GM18858 (cell line): ENCODE measurements around the gene MTIF3.
"Not testable (repeated sequence)": the region's sequence is repeated elsewhere in the genome, so short reads cannot be mapped to it uniquely, and the experiment has no call there.

ENCODE experiments used
- ATAC-seq: cut with Tn5 transposase; IDR thresholded peaks from one replicate; pipeline ENCODE4 v1.9.1; 2021; ENCODE audit not compliant: unreplicated experiment

The MTIF3 gene

DNA sequence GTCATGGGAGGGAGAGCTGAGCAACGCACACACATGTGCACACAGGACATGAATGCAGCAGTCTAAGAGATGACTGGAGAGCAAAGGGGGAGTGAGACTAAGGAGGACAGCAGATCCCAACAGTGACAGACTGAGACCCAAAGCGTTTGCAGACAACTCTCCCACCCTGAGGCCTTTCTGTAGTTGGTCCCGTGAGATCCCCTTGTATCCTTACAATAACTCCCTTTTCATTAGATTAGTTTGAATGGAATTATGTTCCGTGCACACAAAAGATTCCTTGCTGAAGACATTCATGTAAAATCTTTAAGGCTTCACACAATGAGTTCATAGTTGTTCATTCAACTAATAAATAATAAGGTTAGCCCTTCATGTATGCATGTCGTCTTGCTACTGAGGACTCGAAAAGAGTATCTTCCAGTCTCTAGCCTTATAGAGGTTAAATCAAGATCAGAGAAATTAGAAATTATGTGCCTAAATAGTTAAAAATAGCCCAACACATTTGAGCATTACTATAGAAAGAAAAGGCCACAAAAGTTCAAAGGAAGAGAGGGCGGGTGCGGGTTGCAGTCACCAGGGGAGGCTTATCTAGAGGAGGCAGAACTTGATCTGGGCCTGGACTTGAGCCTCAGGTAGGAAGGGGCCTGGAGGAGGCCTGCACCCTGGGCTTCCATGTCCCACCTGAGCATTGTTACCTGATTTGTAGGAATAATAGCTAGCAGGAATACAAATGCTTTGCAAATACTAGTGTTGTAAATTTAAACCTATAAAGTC lies 29.1 kb downstream of the MTIF3 start:
- no peak for ATAC-seq

GRCh38 chr13:27419328-27419727 lies 31.0 kb downstream of the MTIF3 start:
- ATAC-seq = no peak

GRCh38 chr13:27415116-27415515 lies 35.2 kb downstream of the MTIF3 start:
- ATAC-seq = no peak

DNA sequence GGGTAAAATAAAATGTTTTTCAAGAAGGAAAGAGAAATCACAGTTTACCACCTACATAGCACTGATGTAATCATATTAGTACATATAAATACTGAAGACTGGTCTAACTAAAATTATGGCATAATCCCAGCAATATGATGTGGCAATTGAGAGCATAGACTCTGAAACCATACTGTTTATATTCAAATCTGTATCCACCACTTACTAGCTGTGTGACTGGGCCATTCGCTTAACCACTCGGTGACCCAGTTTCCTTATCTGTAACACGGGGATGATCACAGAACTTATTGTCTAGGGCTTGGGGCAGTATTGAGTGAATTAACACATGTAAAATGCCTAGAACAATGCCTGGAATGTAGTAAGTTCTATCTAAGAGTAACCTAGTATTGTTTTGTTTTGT lies 39.0 kb downstream of the MTIF3 start:
- ATAC-seq = no peak

DNA sequence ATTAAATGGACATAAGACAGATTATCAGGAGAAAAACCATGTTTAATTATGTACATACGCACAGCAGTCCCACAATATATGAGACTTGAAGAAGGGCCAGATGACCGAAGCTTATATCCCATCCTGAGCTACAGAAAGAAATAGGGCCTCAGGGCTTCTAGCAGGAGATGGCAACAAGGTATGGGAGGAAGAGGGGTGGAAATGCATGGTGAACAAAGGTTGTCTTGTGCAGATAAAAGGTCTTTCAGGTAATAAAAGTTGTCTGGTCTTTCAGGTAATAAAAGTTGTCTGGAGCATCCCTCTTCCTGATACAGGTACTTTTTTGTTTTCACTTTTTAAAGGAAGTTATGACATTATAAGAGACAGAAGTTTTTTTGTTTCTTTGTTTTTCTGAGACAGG lies 41.4 kb downstream of the MTIF3 start:
- no peak for ATAC-seq

- no peak for ATAC-seq
Observed at GRCh38 chr13:27408074-27408473, 42.3 kb downstream of the MTIF3 start.

DNA sequence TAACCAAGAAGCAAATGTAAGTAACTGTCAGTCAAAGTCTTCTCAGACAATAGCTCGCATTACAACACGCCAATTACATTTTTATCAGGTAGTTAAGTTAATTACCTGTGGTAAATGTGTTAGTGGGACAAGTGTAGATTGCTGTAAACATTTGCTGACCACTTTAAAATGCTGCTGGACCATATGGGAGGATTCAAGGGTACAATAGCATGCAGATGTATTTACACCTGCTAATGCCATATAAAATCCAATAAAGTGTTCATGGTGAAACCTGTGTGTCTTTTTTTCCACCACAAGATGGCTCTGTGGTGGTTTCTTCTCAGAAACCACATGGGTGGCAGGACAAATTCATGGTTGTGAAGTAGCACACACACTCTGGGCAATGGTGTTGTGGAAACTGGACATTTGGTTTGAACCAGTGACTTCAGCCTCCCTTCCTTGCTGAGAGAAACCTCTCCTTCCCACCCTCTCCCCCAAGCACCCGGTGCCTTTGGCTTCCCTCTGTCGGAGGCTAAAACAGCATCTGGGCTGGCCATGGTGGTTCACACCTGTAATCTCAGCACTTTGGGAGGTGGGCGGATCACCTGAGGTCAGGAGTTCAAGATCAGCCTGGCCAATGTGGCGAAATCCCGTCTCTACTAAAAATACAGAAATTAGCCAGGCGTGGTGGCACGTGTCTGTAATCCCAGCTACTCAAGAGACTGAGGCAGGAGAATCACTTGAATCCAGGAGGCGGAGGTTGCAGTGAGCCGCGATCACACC lies 44.0 kb downstream of the MTIF3 start:
- no peak for ATAC-seq

DNA sequence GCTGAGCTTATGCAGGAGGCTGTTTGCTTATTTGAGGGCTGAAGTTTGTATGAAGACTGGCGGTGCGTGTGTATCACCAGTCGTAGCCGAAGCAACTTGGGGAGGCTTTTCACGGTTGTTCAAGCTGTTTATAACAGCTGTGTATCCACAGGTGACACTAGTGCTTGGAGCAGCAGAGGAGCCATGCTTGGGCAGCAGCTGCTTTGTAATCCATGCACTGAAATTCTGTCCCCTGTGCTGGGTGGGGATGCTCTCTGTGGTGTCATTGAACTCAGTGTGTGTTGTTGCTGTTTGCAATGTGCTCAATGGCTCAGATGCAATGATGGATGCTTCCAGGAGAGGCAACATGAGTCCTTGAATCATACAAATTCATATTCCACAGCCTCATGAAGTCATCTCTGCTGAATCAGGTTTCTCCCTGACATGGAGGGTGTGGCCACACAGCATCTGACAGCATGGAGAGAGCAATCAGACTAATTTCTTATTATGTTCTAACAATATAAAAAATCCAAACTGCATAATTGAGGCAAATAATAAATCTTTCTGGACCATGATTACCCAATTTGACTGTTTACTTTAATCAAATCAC lies 44.7 kb downstream of the MTIF3 start:
- no peak for ATAC-seq

GRCh38 chr13:27404680-27405079 lies 45.7 kb downstream of the MTIF3 start:
- ATAC-seq = no peak

DNA sequence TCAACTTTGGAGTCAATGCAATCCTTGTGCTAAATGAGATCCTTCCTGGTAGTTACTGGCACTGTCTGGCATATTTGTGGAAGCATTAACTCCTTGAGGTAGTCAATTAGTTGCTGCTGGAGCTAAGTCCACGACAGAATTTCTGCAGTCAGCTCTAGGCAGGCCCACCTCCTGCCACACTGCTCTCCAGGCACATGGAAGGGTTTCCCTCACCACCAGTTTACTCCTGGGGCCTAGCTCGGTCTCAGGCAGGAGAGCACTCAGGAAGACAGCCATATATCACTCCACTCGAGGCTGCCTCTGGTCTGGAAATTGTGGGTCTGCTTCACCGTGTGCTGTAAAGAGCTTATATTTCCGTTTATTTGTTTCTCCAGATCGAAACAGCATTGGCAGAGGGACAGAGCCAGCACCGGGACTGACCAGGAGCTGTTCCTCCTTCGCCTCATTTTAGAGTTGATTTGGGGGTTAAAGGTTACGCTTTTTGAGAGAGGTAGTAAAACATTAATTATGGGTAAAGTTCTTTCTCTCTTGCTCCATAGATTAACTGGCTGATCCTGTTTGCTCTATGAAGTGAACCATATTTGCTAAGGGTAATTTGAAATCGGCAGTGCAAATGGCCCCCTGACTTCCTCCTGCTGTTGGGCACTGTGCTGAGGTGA lies 46.5 kb downstream of the MTIF3 start:
- ATAC-seq = no peak

- ATAC-seq = no peak
Observed at GRCh38 chr13:27403203-27403678, 47.1 kb downstream of the MTIF3 start.

GRCh38 chr13:27401210-27401609 lies 49.2 kb downstream of the MTIF3 start:
- ATAC-seq = no peak

DNA sequence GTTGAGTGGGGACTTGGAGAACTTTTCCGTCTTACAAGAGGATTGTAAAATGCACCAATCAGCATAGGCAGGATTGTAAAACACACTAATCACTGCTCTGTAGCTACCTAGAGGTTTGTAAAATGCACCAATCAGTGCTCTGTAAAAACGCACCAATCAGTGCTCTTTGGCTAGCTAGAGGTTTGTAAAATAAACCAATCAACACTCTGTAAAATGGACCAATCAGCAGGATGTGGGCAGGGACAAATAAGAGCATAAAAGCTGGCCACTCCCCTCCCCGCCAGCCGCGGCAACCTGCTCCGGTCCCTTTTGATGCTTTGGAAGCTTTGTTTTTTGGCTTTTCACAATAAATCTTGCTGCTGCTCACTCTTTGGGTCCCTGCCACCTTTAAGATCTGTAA lies 50.0 kb downstream of the MTIF3 start:
- ATAC-seq = not testable (repeated sequence)

GRCh38 chr13:27398360-27398759 lies 52.0 kb downstream of the MTIF3 start:
- ATAC-seq = no peak

DNA sequence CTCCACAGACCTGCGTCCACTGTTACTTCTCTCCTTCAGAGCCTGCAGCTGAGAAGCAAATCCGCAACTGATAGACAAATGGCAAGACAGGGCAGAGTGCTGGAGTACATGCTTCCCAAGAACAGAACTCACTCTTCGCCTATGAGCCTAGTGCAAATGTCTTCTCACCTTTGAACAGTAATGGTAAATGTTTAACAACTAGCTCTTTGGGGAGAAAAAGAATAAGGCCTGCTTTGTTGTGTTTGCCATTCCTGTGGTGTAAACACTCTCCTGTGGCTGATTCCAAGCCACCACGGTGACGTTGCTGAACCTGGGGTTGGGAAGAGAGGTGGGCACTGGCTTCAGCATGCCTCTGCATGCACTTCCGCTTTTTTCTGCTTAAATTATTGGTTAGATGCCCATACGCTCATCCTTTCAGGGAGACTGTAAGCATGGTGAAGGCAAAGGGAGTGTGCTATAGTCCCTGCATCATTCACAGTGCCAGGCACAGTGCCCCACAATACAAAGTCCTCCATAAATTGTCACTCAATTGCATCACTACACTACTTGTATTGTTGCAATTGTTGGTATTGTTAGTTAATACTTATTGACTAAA lies 54.0 kb downstream of the MTIF3 start:
- ATAC-seq = no peak

GRCh38 chr13:27395007-27395510 lies 55.3 kb downstream of the MTIF3 start:
- ATAC-seq = no peak

- no peak for ATAC-seq
Observed at GRCh38 chr13:27393101-27393500, 57.3 kb downstream of the MTIF3 start.

DNA sequence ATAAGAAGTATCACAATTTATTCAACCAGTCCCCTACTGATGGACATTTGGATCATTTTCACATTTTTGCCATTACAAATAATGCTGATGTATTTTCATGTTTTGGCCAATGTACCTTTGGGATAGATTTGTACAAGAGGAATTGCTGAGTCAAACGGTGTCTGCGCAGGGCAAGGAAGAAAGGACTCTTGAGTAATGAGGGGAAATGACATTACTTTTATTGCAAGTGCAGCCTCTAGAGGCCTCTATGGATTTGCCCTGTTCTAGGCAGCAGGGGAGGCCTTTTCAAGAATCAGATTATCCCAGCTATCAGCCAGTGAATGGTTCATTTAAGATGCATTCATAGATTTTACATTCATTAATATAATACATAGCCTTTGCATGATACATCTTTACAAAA lies 58.9 kb downstream of the MTIF3 start:
- ATAC-seq = no peak

- ATAC-seq = no peak
Observed at GRCh38 chr13:27389891-27390290, 60.5 kb downstream of the MTIF3 start.

DNA sequence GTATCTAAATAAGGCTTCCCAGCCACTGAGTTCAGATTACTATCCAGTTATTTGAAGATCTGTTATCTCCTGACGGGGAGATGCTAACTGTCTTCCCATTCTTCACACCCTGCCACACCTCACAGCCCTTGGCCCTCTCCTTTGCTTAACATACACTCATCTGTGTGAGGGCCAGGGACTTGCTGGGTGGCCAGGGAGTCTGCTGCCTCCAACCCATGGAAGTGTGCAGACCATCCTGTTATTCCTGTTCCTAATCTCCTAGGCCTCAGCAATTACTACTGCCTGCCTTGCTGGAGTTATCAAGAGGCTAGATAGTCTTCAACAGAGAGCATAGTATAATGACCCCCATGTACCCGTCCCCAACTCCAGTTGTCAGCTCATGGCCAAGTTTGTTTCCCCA lies 62.1 kb downstream of the MTIF3 start:
- no peak for ATAC-seq
